Brain microvascular endothelial cell (primary cell): ENCODE results near the gene LGALS16.
"Not testable (repeated sequence)": the region's sequence is repeated elsewhere in the genome, so short reads cannot be mapped to it uniquely, and the experiment has no call there.

Source experiments
- DNase-seq: peaks from one replicate; pipeline ENCODE4 v3.0.0-alpha.2; 2020
- H3K27ac ChIP-seq: fragments of 250-450 bp; sonication (Bioruptor Pico); 2 replicates; pipeline ENCODE4 v1.5.1; 2020; ENCODE audit warnings: mild to moderate bottlenecking, moderate library complexity
- H3K27me3 ChIP-seq: fragments of 250-450 bp; sonication (Bioruptor Pico); replicated peaks from 2 replicates; pipeline ENCODE4 v1.5.1; 2020; ENCODE audit warnings: mild to moderate bottlenecking
- H3K36me3 ChIP-seq: fragments of 250-450 bp; sonication (Bioruptor Pico); replicated peaks from 2 replicates; pipeline ENCODE4 v1.5.1; 2020; ENCODE audit warnings: mild to moderate bottlenecking
- H3K4me3 ChIP-seq: 2 replicates; pipeline ENCODE4 v1.5.1; 2011; ENCODE audit warnings: low read depth, mild to moderate bottlenecking, control low read depth, low read length, moderate library complexity
- in situ Hi-C: cut with HindIII; loops from 2 replicates; pipeline ENCODE4 v1.10.0; 2017; ENCODE audit warnings: low sequenced_read_pairs, low pct_ligation_motif_present
- TF ChIP-seq, protein P1 (sequence below): IDR thresholded peaks from 2 replicates; pipeline ENCODE4 v1.5.1; 2011; ENCODE audit warnings: low read depth, mild to moderate bottlenecking, moderate library complexity, low read length, control low read depth, inconsistent platforms; ENCODE audit errors: missing control alignments

Gene LGALS16

DNA sequence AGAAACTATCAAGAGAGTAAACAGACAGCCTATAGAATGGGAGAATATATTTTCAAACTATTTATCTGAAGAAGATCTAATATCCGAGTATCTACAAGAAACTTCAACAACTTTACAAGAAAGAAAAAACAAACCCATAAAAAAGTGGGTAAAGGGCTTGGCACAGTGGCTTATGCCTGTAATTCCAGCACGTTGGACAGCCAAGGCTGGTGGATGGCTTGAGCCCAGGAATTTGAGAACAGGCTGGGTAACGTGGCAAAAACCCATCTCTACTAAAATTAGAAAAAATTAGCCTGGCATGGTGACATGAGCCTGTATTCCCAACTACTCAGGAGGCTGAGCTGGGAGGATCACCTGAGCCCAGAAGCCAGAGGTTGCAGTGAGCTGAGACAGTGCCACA is 7.8 kb upstream of the LGALS16 start:
- Histone ChIP-seq H3K27ac (no peak overlapping the region), H3K4me3 (no peak overlapping the region), H3K36me3 (no peaks in the 10 kb centered on the region), H3K27me3 (no peaks in the 10 kb centered on the region)
- TF ChIP-seq, protein P1, sequence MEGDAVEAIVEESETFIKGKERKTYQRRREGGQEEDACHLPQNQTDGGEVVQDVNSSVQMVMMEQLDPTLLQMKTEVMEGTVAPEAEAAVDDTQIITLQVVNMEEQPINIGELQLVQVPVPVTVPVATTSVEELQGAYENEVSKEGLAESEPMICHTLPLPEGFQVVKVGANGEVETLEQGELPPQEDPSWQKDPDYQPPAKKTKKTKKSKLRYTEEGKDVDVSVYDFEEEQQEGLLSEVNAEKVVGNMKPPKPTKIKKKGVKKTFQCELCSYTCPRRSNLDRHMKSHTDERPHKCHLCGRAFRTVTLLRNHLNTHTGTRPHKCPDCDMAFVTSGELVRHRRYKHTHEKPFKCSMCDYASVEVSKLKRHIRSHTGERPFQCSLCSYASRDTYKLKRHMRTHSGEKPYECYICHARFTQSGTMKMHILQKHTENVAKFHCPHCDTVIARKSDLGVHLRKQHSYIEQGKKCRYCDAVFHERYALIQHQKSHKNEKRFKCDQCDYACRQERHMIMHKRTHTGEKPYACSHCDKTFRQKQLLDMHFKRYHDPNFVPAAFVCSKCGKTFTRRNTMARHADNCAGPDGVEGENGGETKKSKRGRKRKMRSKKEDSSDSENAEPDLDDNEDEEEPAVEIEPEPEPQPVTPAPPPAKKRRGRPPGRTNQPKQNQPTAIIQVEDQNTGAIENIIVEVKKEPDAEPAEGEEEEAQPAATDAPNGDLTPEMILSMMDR: no peak
- in situ Hi-C loops: no loop called here
- no peak for DNase-seq

DNA sequence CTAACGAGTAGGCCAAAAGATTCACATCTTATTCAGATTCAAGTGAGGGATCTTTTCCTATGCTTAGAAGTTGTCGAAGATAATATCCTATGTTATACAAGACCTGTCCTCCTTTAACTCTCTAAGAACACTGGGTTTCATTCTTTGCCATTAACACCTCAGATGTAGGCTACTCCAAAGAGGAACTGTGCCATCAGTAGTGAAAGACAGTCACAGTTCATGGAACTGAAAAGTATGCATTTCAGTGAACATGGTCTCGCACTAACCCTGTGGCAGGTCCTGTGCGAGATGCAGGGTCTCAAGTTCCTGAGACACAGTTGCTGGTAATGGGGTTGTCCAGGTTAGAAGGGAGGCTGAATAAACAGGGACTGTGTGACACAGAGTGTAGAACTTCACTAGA is 4.1 kb downstream of the LGALS16 start:
- in situ Hi-C loops: no loop called here
- H3K4me3 ChIP-seq: no peak overlapping the region
- H3K27ac ChIP-seq: no peak overlapping the region
- TF ChIP-seq, protein P1: no peak
- H3K27me3 ChIP-seq: no peaks in the 10 kb centered on the region
- H3K36me3 ChIP-seq: no peaks in the 10 kb centered on the region
- no peak for DNase-seq

DNA sequence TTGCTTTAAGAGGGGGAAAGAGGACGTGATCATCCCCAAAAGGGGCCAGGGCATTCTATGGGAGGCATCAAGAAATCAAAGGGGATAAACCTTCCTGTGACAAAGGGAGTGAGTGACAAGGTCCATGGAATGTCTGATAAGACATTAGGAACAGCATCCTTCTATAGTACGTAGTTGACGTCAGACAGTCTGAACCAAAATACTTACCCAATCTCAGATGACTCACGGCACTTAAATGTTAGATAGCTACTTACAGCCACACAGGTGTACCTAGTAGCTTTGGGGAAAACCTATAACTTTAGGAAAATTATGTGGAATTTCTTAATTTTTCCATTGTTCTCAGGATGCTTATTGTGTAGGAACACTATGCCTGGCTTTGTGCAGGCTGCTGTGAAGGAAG is 4.9 kb downstream of the LGALS16 start:
- in situ Hi-C loops: no loop called here
- Histone ChIP-seq H3K27me3 (no peaks in the 10 kb centered on the region), H3K27ac (no peak overlapping the region), H3K36me3 (no peaks in the 10 kb centered on the region), H3K4me3 (no peak overlapping the region)
- TF ChIP-seq, protein P1: no peak
- DNase-seq: no peak

DNA sequence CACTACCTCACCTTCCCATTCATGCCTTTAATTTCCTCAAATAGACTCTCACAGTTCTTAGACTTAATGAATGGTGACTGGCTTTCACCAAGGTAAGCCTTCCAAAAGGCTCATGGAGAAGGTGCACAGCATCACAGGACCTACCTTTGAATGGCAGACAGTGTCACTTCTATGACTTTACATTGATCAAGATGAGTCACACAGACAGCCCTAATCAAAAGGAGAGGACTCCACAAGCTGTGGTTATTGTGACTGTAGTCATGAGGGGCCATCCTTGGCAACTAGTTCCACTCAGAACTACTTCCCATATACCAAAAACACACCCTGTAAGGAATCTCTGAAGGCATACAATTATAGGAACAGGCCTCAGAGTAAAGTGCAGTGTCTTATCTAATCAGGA is 5.9 kb downstream of the LGALS16 start:
- in situ Hi-C loops: no loop called here
- Histone ChIP-seq H3K27me3 (no peaks in the 10 kb centered on the region), H3K4me3 (no peak overlapping the region), H3K36me3 (no peaks in the 10 kb centered on the region), H3K27ac (no peak overlapping the region)
- DNase-seq: no peak
- TF ChIP-seq, protein P1: no peak

DNA sequence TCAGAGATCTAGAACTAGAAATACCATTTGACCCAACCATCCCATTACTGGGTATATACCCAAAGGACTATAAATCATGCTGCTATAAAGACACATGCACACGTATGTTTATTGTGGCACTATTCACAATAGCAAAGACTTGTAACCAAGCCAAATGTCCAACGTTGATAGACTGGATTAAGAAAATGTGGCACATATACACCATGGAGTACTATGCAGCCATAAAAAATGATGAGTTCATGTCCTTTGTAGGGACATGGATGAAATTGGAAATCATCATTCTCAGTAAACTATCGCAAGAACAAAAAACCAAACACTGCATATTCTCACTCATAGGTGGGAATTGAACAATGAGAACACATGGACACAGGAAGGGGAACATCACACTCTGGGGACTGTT is 14.1 kb downstream of the LGALS16 start:
- H3K27ac ChIP-seq, DNase-seq, H3K27me3 ChIP-seq, in situ Hi-C loops, H3K4me3 ChIP-seq, H3K36me3 ChIP-seq: not testable (repeated sequence)

DNA sequence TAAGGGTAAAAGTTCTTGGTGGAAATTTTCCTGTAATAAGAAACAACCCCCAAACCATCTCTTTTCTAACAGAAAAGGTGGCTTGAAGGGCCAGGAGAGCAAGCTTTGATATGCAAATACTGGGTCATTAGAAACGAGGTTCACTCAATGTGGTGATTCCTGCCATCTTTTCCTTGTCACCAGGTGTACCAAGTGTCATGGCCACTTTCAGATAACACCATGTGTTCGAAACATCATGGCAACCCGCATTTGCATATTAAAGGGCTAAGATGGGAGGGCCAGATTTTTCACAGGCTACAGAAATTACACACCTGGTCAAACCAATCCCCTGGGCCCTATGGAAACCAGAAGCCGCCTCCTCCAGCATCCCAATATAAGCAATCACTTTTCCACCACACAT is 15.3 kb downstream of the LGALS16 start:
- H3K27ac ChIP-seq: no peak overlapping the region
- H3K27me3 ChIP-seq: no peaks in the 10 kb centered on the region
- no peaks in the 10 kb centered on the region for H3K36me3 ChIP-seq
- TF ChIP-seq, protein P1: no peak
- in situ Hi-C loops: no loop called here
- no peak overlapping the region for H3K4me3 ChIP-seq
- DNase-seq: no peak
